Measurements from ENCODE around the gene NCKIPSD.

The NCKIPSD gene

DNA sequence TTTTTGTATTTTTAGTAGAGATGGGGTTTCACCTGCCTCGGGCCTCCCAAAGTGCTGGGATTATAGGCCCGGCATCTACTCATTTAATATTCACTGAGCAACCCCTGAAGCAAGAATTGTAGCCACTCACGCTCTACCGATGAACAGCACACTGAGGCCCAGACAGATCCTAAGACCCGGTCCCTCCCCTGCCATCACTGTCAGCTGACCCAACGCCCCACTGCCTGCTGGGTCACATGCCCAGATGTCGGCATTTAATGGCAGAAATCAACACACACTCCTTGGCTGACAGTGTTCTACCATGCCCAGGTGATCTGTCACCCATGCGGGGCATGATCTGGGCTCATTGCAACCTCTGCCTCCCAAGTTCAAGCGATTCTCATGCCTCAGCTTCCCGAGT lies 60.9 kb downstream of the NCKIPSD start:
- no peak for TF ChIP-seq CTCF (IDR thresholded peaks at IDR 0.05; ENCODE audit: control extremely low read depth, extremely low read depth, low read depth, missing control alignments)
- ChIA-PET POLR2A (no interaction called here), CTCF (interaction anchor here (1.0 to 4.4 kb wide), 4 partner anchors 10 to 61 kb away, joined by 3 to 35 read pairs (median 8); partner anchors contain the start of genes NCKIPSD, SLC26A6 and UQCRC1)
- DNase-seq (ENCODE audit: extremely low spot score): no peak

DNA sequence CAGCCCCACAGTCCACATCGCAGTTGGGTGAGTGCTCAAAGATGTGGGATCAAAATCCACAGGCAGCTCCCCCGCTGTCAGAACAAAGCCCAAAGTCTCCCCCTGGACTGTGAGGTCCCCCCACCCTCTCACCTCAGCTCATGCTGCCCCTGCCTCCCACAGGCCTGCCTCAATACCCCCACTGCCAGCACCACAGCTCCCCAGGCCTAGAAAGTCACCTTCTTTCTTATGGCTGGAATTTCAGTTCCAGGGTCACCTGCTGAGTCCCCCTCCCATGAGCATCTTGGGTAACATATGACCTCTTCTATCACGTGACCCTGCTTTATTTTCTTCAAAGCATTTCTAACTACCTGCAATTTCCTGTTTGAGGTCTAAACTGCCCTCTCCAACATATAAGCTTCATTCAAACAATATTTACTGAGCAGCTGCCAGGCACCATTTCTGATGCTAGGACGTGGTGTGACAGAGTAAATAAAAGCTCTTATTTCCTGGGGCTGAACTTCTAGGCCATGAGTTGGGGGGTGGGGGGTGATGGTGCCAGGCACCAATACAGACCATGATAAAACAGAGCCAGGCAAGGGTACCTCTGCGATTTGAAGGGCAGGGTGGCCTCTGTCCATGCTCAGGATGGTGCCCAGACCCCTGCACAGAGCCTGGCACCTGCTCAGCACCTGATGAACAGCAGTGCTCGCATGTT lies 61.7 kb downstream of the NCKIPSD start:
- POLR2A ChIA-PET: interaction anchor here (1.2 kb wide), 1 partner anchor 12 kb away, joined by 4 read pairs; the partner anchor contains the start of gene SLC26A6
- TF ChIP-seq CTCF (IDR thresholded peaks at IDR 0.05; ENCODE audit: control extremely low read depth, extremely low read depth, low read depth, missing control alignments): no peak
- DNase-seq (ENCODE audit: extremely low spot score): no peak
- CTCF ChIA-PET: interaction anchor here (0.9 to 4.4 kb wide), 6 partner anchors 11 to 223 kb away, joined by 3 to 35 read pairs (median 4); partner anchors contain the start of genes PFKFB4, SLC26A6 and UQCRC1

Data from GM10248 (cell line).